ENCODE measurements around the gene RCBTB1.

The RCBTB1 gene

GRCh38 chr13:49530457-49530856 is 54.9 kb downstream of the RCBTB1 start:
- TF ChIP-seq CTCF (IDR thresholded peaks at IDR 0.05), result no peak

- no peak for TF ChIP-seq CTCF (IDR thresholded peaks at IDR 0.05)
Observed at GRCh38 chr13:49528161-49528560, 57.2 kb downstream of the RCBTB1 start.

- TF ChIP-seq CTCF (IDR thresholded peaks at IDR 0.05), result no peak
Observed at GRCh38 chr13:49527123-49527522, 58.2 kb downstream of the RCBTB1 start.

- TF ChIP-seq CTCF (IDR thresholded peaks at IDR 0.05), result no peak
Observed at GRCh38 chr13:49524740-49525501, 60.4 kb downstream of the RCBTB1 start.

GRCh38 chr13:49521224-49521623 is 64.1 kb downstream of the RCBTB1 start:
- TF ChIP-seq CTCF (IDR thresholded peaks at IDR 0.05), result no peak

- TF ChIP-seq CTCF (IDR thresholded peaks at IDR 0.05), result peak; percentile 13; the same call in 1 of the 2 replicates
Observed at GRCh38 chr13:49517461-49517860, 67.9 kb downstream of the RCBTB1 start.

GRCh38 chr13:49516467-49516866 is 68.9 kb downstream of the RCBTB1 start:
- no peak for TF ChIP-seq CTCF (IDR thresholded peaks at IDR 0.05)

- no peak for TF ChIP-seq CTCF (IDR thresholded peaks at IDR 0.05)
Observed at GRCh38 chr13:49512578-49512977, 72.8 kb downstream of the RCBTB1 start.

Data from LNCAP (cell line).